ENCODE results near the gene MAVS. TPM values are rescaled to one million over a fixed set of nuclear protein-coding genes. Genes with fewer than 3 reads are reported as not detected.

MAVS gene
- total and polyA plus RNA-seq, 9 of the 15 experiments (the other 6 are each of a cell fraction or from before 2014, with no cell fraction given) = 1.6 to 22.0 (median 11.3) TPM

DNA sequence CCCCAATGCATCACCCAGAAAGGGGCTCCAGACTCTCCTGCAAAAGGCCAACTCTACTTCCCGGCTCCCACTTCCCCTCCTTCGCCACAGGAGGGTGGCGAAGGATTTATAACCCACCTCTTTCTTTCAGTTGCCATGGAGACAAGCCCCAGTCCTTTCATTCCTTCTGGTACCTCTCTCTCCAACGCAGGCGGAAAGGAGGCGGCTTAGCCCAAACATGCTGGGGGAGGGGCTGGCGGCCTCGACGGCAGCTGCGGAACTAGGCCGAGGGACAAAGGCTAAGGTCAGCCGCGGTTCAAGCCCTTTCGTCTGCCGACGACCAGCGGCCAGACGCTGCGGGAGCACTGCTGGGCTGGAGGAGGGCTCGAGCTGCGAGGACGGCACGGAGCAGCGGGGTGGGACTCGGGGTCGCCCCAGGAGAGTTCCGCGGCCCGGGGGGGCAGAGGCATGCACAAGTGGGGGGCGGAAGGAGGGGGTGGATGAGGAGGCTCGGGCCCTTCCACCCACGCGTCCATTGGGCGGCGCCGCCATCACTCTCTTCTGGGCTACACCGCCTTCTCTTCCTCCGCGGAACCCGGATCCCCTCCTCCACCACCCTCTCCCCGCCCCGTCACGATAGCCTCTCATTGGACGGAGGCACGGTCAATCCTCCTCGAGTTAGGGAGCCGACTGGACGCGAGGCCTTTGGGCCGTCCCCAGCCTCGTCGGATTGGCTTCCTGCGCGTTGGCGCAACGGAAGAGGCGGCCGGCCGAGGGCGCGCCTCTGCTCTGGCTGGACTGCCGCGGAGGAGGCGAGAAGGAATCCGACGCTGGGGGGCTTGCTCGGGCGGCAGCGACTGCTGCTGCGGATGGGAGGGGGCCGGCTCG is 42.2 kb downstream of the MAVS start, which contains the start of gene PANK2 (continued):
- TF ChIP-seq, protein P1, sequence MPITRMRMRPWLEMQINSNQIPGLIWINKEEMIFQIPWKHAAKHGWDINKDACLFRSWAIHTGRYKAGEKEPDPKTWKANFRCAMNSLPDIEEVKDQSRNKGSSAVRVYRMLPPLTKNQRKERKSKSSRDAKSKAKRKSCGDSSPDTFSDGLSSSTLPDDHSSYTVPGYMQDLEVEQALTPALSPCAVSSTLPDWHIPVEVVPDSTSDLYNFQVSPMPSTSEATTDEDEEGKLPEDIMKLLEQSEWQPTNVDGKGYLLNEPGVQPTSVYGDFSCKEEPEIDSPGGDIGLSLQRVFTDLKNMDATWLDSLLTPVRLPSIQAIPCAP (CRISPR knock-in tag; IDR thresholded peaks at IDR 0.05; ENCODE audit: borderline replicate concordance) = no peak
- no peak for TF ChIP-seq ZFPM2 (CRISPR knock-in tag; IDR thresholded peaks at IDR 0.05)
- TF ChIP-seq SIX5 (IDR thresholded peaks at IDR 0.05; ENCODE audit: borderline replicate concordance in 1 of 2, insufficient read depth in 1 of 2, low read depth in 1 of 2, low read length in 2 of 2) = no peak
- no peak for TF ChIP-seq MIER1 (IDR thresholded peaks at IDR 0.05; ENCODE audit: low read depth)
- TF ChIP-seq, protein P2, sequence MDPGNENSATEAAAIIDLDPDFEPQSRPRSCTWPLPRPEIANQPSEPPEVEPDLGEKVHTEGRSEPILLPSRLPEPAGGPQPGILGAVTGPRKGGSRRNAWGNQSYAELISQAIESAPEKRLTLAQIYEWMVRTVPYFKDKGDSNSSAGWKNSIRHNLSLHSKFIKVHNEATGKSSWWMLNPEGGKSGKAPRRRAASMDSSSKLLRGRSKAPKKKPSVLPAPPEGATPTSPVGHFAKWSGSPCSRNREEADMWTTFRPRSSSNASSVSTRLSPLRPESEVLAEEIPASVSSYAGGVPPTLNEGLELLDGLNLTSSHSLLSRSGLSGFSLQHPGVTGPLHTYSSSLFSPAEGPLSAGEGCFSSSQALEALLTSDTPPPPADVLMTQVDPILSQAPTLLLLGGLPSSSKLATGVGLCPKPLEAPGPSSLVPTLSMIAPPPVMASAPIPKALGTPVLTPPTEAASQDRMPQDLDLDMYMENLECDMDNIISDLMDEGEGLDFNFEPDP (CRISPR knock-in tag; IDR thresholded peaks at IDR 0.05) = no peak
- no peak for TF ChIP-seq XRCC4 (IDR thresholded peaks at IDR 0.05; ENCODE audit: extremely low read depth, insufficient read depth, insufficient read length)
- TF ChIP-seq, protein P3, sequence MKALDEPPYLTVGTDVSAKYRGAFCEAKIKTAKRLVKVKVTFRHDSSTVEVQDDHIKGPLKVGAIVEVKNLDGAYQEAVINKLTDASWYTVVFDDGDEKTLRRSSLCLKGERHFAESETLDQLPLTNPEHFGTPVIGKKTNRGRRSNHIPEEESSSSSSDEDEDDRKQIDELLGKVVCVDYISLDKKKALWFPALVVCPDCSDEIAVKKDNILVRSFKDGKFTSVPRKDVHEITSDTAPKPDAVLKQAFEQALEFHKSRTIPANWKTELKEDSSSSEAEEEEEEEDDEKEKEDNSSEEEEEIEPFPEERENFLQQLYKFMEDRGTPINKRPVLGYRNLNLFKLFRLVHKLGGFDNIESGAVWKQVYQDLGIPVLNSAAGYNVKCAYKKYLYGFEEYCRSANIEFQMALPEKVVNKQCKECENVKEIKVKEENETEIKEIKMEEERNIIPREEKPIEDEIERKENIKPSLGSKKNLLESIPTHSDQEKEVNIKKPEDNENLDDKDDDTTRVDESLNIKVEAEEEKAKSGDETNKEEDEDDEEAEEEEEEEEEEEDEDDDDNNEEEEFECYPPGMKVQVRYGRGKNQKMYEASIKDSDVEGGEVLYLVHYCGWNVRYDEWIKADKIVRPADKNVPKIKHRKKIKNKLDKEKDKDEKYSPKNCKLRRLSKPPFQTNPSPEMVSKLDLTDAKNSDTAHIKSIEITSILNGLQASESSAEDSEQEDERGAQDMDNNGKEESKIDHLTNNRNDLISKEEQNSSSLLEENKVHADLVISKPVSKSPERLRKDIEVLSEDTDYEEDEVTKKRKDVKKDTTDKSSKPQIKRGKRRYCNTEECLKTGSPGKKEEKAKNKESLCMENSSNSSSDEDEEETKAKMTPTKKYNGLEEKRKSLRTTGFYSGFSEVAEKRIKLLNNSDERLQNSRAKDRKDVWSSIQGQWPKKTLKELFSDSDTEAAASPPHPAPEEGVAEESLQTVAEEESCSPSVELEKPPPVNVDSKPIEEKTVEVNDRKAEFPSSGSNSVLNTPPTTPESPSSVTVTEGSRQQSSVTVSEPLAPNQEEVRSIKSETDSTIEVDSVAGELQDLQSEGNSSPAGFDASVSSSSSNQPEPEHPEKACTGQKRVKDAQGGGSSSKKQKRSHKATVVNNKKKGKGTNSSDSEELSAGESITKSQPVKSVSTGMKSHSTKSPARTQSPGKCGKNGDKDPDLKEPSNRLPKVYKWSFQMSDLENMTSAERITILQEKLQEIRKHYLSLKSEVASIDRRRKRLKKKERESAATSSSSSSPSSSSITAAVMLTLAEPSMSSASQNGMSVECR (CRISPR knock-in tag; IDR thresholded peaks at IDR 0.05) = peak; percentile 76
- no peak for TF ChIP-seq ZNF785 (CRISPR knock-in tag; IDR thresholded peaks at IDR 0.05)
- no peak for TF ChIP-seq NELFE (IDR thresholded peaks at IDR 0.05; ENCODE audit: insufficient read depth, insufficient read length)
- peak; percentile 67 for TF ChIP-seq TBP (optimal IDR thresholded peaks at IDR 0.05; ENCODE audit: low read depth, low read length)
- TF ChIP-seq HOXB6 (CRISPR knock-in tag; IDR thresholded peaks at IDR 0.05; ENCODE audit: borderline replicate concordance) = no peak
- no peak for TF ChIP-seq MYBL2 (IDR thresholded peaks at IDR 0.05; ENCODE audit: low read depth)
- TF ChIP-seq MYBL2 (CRISPR knock-in tag; IDR thresholded peaks at IDR 0.05; ENCODE audit: borderline replicate concordance) = no peak
- TF ChIP-seq TSC22D4 (tag; IDR thresholded peaks at IDR 0.05) = no peak
- TF ChIP-seq, protein P4, sequence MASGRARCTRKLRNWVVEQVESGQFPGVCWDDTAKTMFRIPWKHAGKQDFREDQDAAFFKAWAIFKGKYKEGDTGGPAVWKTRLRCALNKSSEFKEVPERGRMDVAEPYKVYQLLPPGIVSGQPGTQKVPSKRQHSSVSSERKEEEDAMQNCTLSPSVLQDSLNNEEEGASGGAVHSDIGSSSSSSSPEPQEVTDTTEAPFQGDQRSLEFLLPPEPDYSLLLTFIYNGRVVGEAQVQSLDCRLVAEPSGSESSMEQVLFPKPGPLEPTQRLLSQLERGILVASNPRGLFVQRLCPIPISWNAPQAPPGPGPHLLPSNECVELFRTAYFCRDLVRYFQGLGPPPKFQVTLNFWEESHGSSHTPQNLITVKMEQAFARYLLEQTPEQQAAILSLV (tag; IDR thresholded peaks at IDR 0.05) = no peak
- TF ChIP-seq IRF2 (CRISPR knock-in tag; IDR thresholded peaks at IDR 0.05) = no peak
- no peak for TF ChIP-seq HSF4 (CRISPR knock-in tag; IDR thresholded peaks at IDR 0.05; ENCODE audit: borderline replicate concordance)
- peak; percentile 95 for TF ChIP-seq MEIS2 (IDR thresholded peaks at IDR 0.05; ENCODE audit: partially characterized antibody)
- no peak for TF ChIP-seq NBN (IDR thresholded peaks at IDR 0.05; ENCODE audit: low read depth)
- no peak for TF ChIP-seq ZC3H8 (IDR thresholded peaks at IDR 0.05)
- no peak for TF ChIP-seq ZBED1 (IDR thresholded peaks at IDR 0.05)
